Gastrocnemius medialis (tissue), 4 donors: ENCODE measurements around the gene SYT5. TPM values are rescaled to one million over a fixed set of nuclear protein-coding genes. Genes with fewer than 3 reads are reported as not detected.
A peak's percentile ranks its signal among the peaks of the same experiment; 100 is the strongest.

Experiments used
- ATAC-seq, 2 donors: fragments of 150-250 bp; one replicate each; pipeline ENCODE4 v1.9.1; 2016
- DNase-seq, 2 donors: peaks; one replicate each; pipeline ENCODE4 v3.0.0-alpha.2; 2019
- H3K27ac ChIP-seq, 4 donors: fragments of 200-600 bp; sonication (generic); 1 replicate in 1 of 4; 2 replicates in 3 of 4; pipeline ENCODE4 v1.5.1; 2016 to 2018; ENCODE audit warnings: mild to moderate bottlenecking in 2 of 4, moderate library complexity in 1 of 4
- H3K27me3 ChIP-seq, 3 donors: fragments of 200-600 bp; sonication (generic) in 2 of 3; 1 replicate in 1 of 3; 2 replicates in 2 of 3; pipeline versions ENCODE4 v1.5.1 to v1.6.0; 2016 to 2019; ENCODE audit warnings: mild to moderate bottlenecking in 1 of 3, moderate library complexity in 1 of 3
- H3K36me3 ChIP-seq, 2 donors: fragments of 200-600 bp; sonication (generic) in 1 of 2; one replicate each; pipeline ENCODE4 v1.5.1; 2017 to 2018
- H3K4me1 ChIP-seq, 2 donors: fragments of 200-600 bp; sonication (generic) in 1 of 2; one replicate each; pipeline ENCODE4 v1.5.1; 2016 to 2017; ENCODE audit warnings: mild to moderate bottlenecking in 2 of 2
- H3K4me3 ChIP-seq, 4 donors: fragments of 200-600 bp; sonication (generic) in 3 of 4; 1 replicate in 1 of 4; 2 replicates in 3 of 4; pipeline ENCODE4 v1.5.1; 2016 to 2019; ENCODE audit warnings: mild to moderate bottlenecking in 2 of 4
- H3K9me3 ChIP-seq, 3 donors: fragments of 200-600 bp; sonication (generic) in 2 of 3; 1 replicate in 1 of 3; 2 replicates in 2 of 3; pipeline ENCODE4 v1.5.1; 2016 to 2019
- CTCF ChIP-seq, 5 experiments: fragments of 450-650 bp in 3 of 5; fragments of 200-600 bp in 2 of 5; sonication (generic) in 2 of 5; IDR thresholded peaks in 4 of 5; conservative IDR thresholded peaks in 1 of 5; 1 replicate in 4 of 5; 2 replicates in 1 of 5; pipeline ENCODE4 v1.5.1; 2016 to 2019; ENCODE audit warnings: antibody characterized with exemption in 5 of 5, mild to moderate bottlenecking in 3 of 5, moderate library complexity in 3 of 5
- POLR2A ChIP-seq, 2 donors: fragments of 450-650 bp; IDR thresholded peaks; one replicate each; pipeline ENCODE4 v1.6.1; 2017; ENCODE audit warnings: antibody characterized with exemption in 2 of 2, mild to moderate bottlenecking in 2 of 2, moderate library complexity in 2 of 2
- in situ Hi-C, 4 donors: fragments of 200-750 bp; cut with MboI; loops; one replicate each; pipeline versions ENCODE4 v1.15.0 to v1.8.0; 2017; ENCODE audit warnings: low sequenced_read_pairs in 4 of 4
- intact Hi-C: fragments of 100-400 bp; cut with DNase I; formaldehyde crosslinking; loops from one replicate; pipeline ENCODE4 v1.15.1; 2023; ENCODE audit warnings: low total_unique reads
- total RNA-seq, 4 donors: library from RNA; depleted of rRNA; stranded (reverse); fragments of >200 nt; gene quantifications; one replicate each; pipeline versions ENCODE4 v1.1.0 to v1.2.3, GENCODE V29; 2016

Gene SYT5
- total RNA-seq, 4 donors from 2014 or later = not detected

GRCh38 chr19:55224038-55224665 is 44.1 kb upstream of the SYT5 start:
- Histone ChIP-seq H3K9me3 (no peaks in the 10 kb centered on the region), H3K36me3 (peaks cover 0 to 16% of the 10 kb centered on the region in 2 donors), H3K27me3 (no peaks in the 10 kb centered on the region), H3K4me3 (no peak overlapping the region), H3K27ac (no peak overlapping the region), H3K4me1 (no peaks in the 10 kb centered on the region)
- no peak for TF ChIP-seq CTCF (IDR thresholded peaks at IDR 0.05 in 4 of 5, conservative IDR thresholded peaks at IDR 0.05 in 1 of 5)
- TF ChIP-seq POLR2A (IDR thresholded peaks at IDR 0.05) = no peak
- in situ Hi-C loops = no loop called here
- intact Hi-C loops = no loop called here
- no peak for DNase-seq
- ATAC-seq = no peak

GRCh38 chr19:55223291-55224037 is 43.4 kb upstream of the SYT5 start:
- in situ Hi-C loops = no loop called here

GRCh38 chr19:55220525-55220924 is 40.4 kb upstream of the SYT5 start:
- DNase-seq = no peak
- no peak overlapping the region for H3K27ac ChIP-seq
- intact Hi-C loops (no loop called here), in situ Hi-C loops (no loop called here)
- H3K27me3 ChIP-seq = peaks cover 0 to 2% (median 0%) of the 10 kb centered on the region in 3 donors
- H3K9me3 ChIP-seq = no peaks in the 10 kb centered on the region
- no peak overlapping the region for H3K4me3 ChIP-seq
- no peaks in the 10 kb centered on the region for H3K4me1 ChIP-seq
- TF ChIP-seq CTCF (IDR thresholded peaks at IDR 0.05 in 4 of 5, conservative IDR thresholded peaks at IDR 0.05 in 1 of 5) (no peak), POLR2A (IDR thresholded peaks at IDR 0.05) (no peak)
- H3K36me3 ChIP-seq = no peaks in the 10 kb centered on the region
- ATAC-seq = no peak

More at GRCh38 chr19:55223291-55224037, 43.4 kb upstream of the SYT5 start:
- TF ChIP-seq CTCF (IDR thresholded peaks at IDR 0.05 in 4 of 5, conservative IDR thresholded peaks at IDR 0.05 in 1 of 5) (no peak), POLR2A (IDR thresholded peaks at IDR 0.05) (no peak)
- H3K4me3 ChIP-seq = no peak overlapping the region
- DNase-seq (no peak), ATAC-seq (no peak)
- intact Hi-C loops = no loop called here
- no peaks in the 10 kb centered on the region for H3K9me3 ChIP-seq
- H3K27ac ChIP-seq = no peak overlapping the region
- no peaks in the 10 kb centered on the region for H3K4me1 ChIP-seq
- H3K36me3 ChIP-seq = peaks cover 0 to 9% of the 10 kb centered on the region in 2 donors
- no peaks in the 10 kb centered on the region for H3K27me3 ChIP-seq

GRCh38 chr19:55216461-55217198 is 36.5 kb upstream of the SYT5 start:
- Histone ChIP-seq H3K4me3 (peak overlapping the region in 3 of 4 donors; percentile 6 to 49 (median 38)), H3K4me1 (no peaks in the 10 kb centered on the region), H3K27ac (peak overlapping the region in 1 of 4 donors; percentile 22), H3K27me3 (peaks cover 0 to 12% (median 10%) of the 10 kb centered on the region in 3 donors), H3K36me3 (no peaks in the 10 kb centered on the region), H3K9me3 (no peaks in the 10 kb centered on the region)
- intact Hi-C loops = no loop called here
- DNase-seq = peak; percentile 25 to 41
- TF ChIP-seq POLR2A (IDR thresholded peaks at IDR 0.05) (no peak), CTCF (IDR thresholded peaks at IDR 0.05 in 4 of 5, conservative IDR thresholded peaks at IDR 0.05 in 1 of 5) (no peak)
- in situ Hi-C loops = no loop called here
- ATAC-seq = peak; percentile 42 to 75
